Measurements from ENCODE around the gene RDH14. TPM values are rescaled to one million over a fixed set of nuclear protein-coding genes. Genes with fewer than 3 reads are reported as not detected.

RDH14 gene
- total and polyA plus RNA-seq, 10 of the 15 experiments (the other 5 are each of a cell fraction or from before 2014, with no cell fraction given): 15.5 to 33.4 (median 22.8) TPM

GRCh38 chr2:18510775-18511174 lies 49.7 kb downstream of the RDH14 start:
- CTCF ChIA-PET: interaction anchor here (1.7 kb wide), 2 partner anchors 9 to 11 kb away, joined by 5 to 6 read pairs; no protein-coding TSS in a partner anchor
- intact Hi-C loops (cut with micrococcal nuclease; ENCODE audit: unreplicated experiment) (no loop called here), in situ Hi-C loops (cut with MboI) (no loop called here)
- H2AFZ ChIP-seq (ENCODE audit: control insufficient read depth, low read depth, low read length): no peak overlapping the region
- RAD21 ChIA-PET (ENCODE audit: unreplicated experiment): no interaction called here
- no peak overlapping the region for H3K9ac ChIP-seq (ENCODE audit: control insufficient read depth, insufficient read depth, low read length)
- WGBS (ENCODE audit: insufficient coverage, insufficient replicate concordance, low lambda C conversion rate, missing lambda C conversion rate): 38% methylated on average over 2 of the region's 2 CpGs
- no peak overlapping the region for H3K4me2 ChIP-seq (ENCODE audit: control insufficient read depth, insufficient read depth)
- H4K20me1 ChIP-seq (ENCODE audit: control insufficient read depth, insufficient read depth): no peaks in the 10 kb centered on the region
- no peak overlapping the region for H3K27ac ChIP-seq (ENCODE audit: control insufficient read depth, insufficient read depth)
- FAIRE-seq (no peak), ATAC-seq (no peak), DNase-seq (ENCODE audit: low read depth, low spot score) (no peak)
- no peak overlapping the region for H3K4me3 ChIP-seq
- SMC1A ChIA-PET (ENCODE audit: uncharacterized antibody, unreplicated experiment): no interaction called here
- H3K27me3 ChIP-seq (replicated peaks in 1 of 2; ENCODE audit: control insufficient read depth in 2 of 2, insufficient read depth in 2 of 2, low read length in 1 of 2): no peaks in the 10 kb centered on the region
- POLR2A ChIA-PET: no interaction called here
- H3K79me2 ChIP-seq (ENCODE audit: control insufficient read depth, insufficient read depth, low read length): no peaks in the 10 kb centered on the region
- no peaks in the 10 kb centered on the region for H3K36me3 ChIP-seq (ENCODE audit: control insufficient read depth in 2 of 2, insufficient read depth in 2 of 2, low read length in 1 of 2)
- TF ChIP-seq NFYA (IDR thresholded peaks at IDR 0.05; ENCODE audit: borderline replicate concordance, low read depth, low read length) (no peak), NKRF (conservative IDR thresholded peaks at IDR 0.05) (no peak), PKNOX1 (IDR thresholded peaks at IDR 0.05) (no peak)
- H3K9me3 ChIP-seq (replicated peaks; ENCODE audit: control insufficient read depth, insufficient read depth, low read length): no peaks in the 10 kb centered on the region
- BruUV-seq (replicated peaks): no TSS peak
- no peaks in the 10 kb centered on the region for H3K4me1 ChIP-seq (ENCODE audit: control insufficient read depth, insufficient read depth, low read length)
